T47D (cell line): Measurements from ENCODE around the gene CSNK2A3.
"Not testable (repeated sequence)": the region's sequence is repeated elsewhere in the genome, so short reads cannot be mapped to it uniquely, and the experiment has no call there.

Experiments used
- DNase-seq, 2 experiments: peaks; one replicate each; pipeline versions ENCODE4 v3.0.0 to v3.0.0-alpha.2; 2011 to 2012; ENCODE audit warnings: low read depth in 1 of 2, low spot score in 1 of 2
- JUND ChIP-seq: IDR thresholded peaks from 2 replicates; pipeline ENCODE4 v1.6.1; 2012; ENCODE audit warnings: low read depth
- in situ Hi-C: cut with HindIII; loops from 2 replicates; pipeline ENCODE4 v1.10.0; 2016; ENCODE audit warnings: low sequenced_read_pairs, low pct_unique_long_range_greater_than_20kb

The CSNK2A3 gene

DNA sequence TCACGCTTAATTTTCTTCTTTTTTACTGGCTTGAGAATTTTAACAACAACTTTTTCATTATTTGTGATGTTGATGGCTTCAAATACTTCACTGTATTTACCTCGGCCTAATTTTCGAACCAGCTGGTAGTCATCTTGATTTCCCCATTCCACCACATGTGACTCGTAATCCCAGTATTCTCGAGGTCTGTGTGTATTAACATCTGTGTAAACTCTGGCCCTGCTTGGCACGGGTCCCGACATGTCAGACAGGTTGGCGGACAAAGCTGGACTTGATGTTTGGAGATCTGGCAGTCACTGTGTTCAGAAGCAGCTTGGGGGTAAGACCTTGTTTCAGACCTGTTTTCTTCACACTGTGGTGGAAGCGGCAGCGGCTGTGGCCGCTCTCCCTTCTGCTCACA is at the start of gene CSNK2A3:
TSS of gene CSNK2A3 (minus strand) at position 373 of the 400 bp plus-strand sequence. CDS start at position 242, 131 bp downstream.
- in situ Hi-C loops, DNase-seq: not testable (repeated sequence)

- TF ChIP-seq JUND, result no peak
- in situ Hi-C loops, result no loop called here
Observed at GRCh38 chr11:11401960-11402535, 49.0 kb upstream of the CSNK2A3 start.

DNA sequence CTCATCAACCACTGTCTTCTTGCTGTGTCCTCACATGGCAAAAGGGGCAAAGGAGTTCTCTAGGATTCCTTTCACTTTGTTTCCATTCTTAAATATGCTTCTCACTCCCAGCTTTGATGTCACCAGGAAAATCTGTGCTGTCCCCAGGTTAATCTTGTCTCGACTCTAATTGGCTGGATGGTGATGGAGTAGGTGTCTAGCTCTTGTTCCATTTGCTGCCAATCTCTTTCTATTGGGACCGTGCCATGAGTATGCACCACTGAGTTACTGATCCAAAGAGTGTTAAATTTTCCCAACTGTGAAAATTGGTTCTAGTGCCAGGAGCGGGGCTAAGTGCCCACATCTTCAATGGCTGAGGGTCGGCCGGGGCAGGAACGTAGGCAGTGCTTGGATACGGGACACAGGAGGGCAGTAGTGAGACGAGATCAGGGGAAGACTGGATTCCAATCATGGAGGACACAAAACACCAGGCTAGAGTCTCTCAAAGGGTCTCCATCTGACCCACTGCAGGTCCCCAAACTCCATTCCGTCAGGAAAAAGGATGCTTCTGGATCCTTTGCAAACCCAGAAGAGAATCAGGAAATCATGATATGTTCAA is 47.7 kb upstream of the CSNK2A3 start:
- peak in 1 of 2 experiments; percentile 24 for DNase-seq
- no peak for TF ChIP-seq JUND
- in situ Hi-C loops, result no loop called here

More at GRCh38 chr11:11401960-11402535, 49.0 kb upstream of the CSNK2A3 start:
- DNase-seq, result no peak

- in situ Hi-C loops, result no loop called here
- TF ChIP-seq JUND, result no peak
- no peak for DNase-seq
Observed at GRCh38 chr11:11400121-11400520, 47.1 kb upstream of the CSNK2A3 start.

DNA sequence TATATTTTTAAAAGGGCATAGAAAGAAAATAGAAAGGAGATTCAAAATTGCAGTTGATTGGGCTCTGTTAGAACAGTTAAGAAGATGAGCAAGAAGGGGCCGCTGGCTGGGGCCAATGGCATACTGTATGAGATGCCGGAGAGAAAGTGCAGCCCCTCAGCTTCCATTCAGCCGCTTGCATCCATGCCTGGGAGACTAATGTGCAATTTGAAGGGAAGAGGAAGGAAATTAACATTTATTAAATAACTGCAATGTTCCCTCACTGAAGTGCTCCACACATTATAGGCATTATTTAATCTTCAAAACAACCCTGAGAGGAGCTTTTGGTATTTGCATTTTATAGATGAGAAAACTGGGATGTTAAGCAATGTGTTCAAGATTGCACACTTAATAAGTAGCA is 44.7 kb upstream of the CSNK2A3 start:
- no peak for DNase-seq
- TF ChIP-seq JUND, result no peak
- in situ Hi-C loops, result no loop called here

DNA sequence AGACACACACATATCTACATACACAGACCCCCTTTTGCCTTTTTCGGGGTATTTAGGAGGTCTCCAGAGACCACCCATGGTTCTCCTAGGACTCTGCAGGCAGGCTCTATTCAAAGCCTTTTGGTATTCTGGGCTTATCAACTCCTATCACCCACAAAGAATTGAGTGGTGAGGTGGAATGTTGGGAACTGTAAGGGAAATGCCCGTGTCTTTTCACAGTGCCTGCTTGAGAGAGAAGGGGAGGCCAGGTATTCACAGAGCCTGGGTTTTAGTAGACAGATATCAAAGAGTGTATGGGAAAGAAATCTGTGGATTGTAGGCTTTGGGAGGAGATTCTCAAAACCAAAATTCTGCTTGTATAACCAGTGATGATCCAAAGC is 44.0 kb upstream of the CSNK2A3 start:
- DNase-seq, result no peak
- in situ Hi-C loops, result no loop called here
- TF ChIP-seq JUND, result no peak

DNA sequence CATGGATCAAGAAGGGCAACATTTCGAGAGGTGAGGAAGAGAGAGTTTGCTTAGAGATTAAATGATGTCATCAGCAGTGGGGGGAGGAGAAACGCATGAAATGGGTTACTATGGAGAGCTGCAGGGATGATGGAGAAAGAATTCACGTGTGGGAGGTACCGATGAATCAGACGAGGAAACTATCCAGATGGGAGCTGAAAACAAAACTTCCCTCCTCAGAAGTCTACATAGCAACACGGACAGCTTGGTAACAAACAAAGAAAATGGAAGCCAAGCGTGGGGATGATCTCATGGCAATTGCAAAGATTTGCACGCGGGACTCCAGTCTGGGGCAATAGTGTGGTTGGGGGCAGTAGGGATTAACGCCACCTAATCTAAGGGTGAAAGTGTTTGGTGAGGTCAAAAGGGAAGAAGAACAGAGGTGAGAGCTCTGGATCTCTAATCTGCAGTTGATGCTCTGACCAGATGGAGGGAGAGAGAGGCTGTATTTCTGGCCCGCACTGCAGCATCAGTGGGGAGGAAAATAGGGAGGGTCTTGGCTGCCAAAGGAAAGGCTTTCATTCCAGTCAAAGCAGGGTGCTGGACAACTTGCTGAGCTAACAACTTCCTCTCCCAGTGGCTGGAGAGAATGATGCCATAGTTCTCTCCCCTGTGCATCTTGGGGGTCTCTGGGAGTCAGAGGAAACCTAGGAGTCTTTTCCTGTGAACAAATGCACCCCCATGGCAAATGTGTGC is 43.4 kb upstream of the CSNK2A3 start:
- in situ Hi-C loops, result no loop called here
- DNase-seq, result no peak
- no peak for TF ChIP-seq JUND

GRCh38 chr11:11395126-11395525 is 42.1 kb upstream of the CSNK2A3 start:
- in situ Hi-C loops, result no loop called here
- no peak for TF ChIP-seq JUND
- no peak for DNase-seq

- no peak for TF ChIP-seq JUND
- no peak for DNase-seq
- in situ Hi-C loops, result no loop called here
Observed at GRCh38 chr11:11394241-11394640, 41.2 kb upstream of the CSNK2A3 start.

GRCh38 chr11:11391796-11392463 is 38.9 kb upstream of the CSNK2A3 start:
- no peak for DNase-seq
- TF ChIP-seq JUND, result no peak
- in situ Hi-C loops, result no loop called here

DNA sequence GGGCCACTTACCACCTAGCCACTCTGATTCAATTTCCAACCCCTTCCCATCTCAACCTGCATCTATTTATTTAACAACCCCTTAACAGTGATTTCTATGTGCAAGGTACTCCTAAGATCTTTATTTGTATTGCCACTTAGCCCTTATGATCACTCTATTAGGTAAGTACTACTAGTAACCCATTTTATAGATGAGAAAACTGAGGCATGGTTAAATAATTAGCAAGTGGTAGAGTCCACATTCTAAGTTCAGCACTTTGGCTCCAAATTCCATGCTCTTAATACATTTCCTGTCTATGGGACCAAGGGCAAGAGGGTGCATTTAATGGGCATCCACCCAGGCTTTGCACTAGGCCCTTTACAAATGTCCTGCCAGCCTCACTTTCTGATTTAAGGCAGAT is 38.1 kb upstream of the CSNK2A3 start:
- in situ Hi-C loops, result no loop called here
- no peak for TF ChIP-seq JUND

DNA sequence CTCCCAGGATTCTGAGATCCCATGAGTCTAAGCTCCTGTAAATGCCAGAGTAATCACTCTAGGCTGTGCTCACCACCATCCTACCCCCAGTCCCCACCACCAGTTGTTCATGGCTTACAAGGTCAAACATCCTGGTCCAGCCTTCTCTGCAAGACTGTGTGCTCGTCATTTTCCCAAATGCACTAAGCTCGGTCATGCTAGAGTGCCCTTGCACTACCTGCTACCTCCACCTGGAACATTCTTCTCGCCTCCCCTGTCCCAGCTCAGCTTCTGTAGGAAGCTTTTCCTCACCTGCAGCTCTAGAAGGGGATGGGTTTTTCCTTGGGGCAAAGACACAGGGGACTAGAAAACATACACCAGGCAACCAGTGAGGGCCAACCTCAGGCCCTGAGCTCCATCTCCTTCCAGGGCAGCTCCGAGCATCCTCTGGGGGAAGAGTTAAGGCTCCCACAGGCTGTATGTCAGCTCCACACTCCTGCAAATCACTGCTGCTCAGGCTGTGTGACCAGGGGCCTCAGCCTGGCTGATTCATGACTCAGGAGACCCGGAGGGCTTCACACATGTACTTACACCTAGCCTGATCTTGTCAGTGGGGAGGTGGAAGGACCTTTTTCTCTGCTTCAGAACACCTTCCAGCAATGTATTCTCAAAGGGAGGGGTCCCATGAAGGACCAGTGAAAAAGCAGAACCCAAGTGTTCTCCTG is 37.2 kb upstream of the CSNK2A3 start:
- no peak for DNase-seq
- in situ Hi-C loops, result no loop called here
- no peak for TF ChIP-seq JUND

More for the DNA sequence above, 38.1 kb upstream of the CSNK2A3 start:
- no peak for DNase-seq
